ENCODE results near the gene RBBP7.

RBBP7 gene

GRCh38 chrX:16870095-16870861 lies at the start of gene RBBP7:
TSS of gene RBBP7 (minus strand) at chrX:16870362. CDS start at chrX:16870053, 309 bp downstream.
- DNase-seq = peak; percentile 95 to 97

- no peak for DNase-seq
Measured at GRCh38 chrX:16918979-16919378, 48.8 kb upstream of the RBBP7 start.

- DNase-seq = no peak
Measured at GRCh38 chrX:16917120-16917519, 47.0 kb upstream of the RBBP7 start.

- no peak for DNase-seq
Measured at GRCh38 chrX:16916561-16916960, 46.4 kb upstream of the RBBP7 start.

- no peak for DNase-seq
Measured at GRCh38 chrX:16914058-16914457, 43.9 kb upstream of the RBBP7 start.

- no peak for DNase-seq
Measured at GRCh38 chrX:16910376-16910775, 40.2 kb upstream of the RBBP7 start.

GRCh38 chrX:16903274-16904022 lies 33.3 kb upstream of the RBBP7 start:
- DNase-seq = no peak

GRCh38 chrX:16897445-16897844 lies 27.3 kb upstream of the RBBP7 start:
- DNase-seq = no peak

GRCh38 chrX:16892504-16893362 lies 22.6 kb upstream of the RBBP7 start:
- peak; percentile 71 to 73 for DNase-seq

GRCh38 chrX:16885628-16886027 lies 15.5 kb upstream of the RBBP7 start:
- no peak for DNase-seq

GRCh38 chrX:16883487-16883804 lies 13.3 kb upstream of the RBBP7 start:
- DNase-seq = no peak

GRCh38 chrX:16882702-16883486 lies 12.7 kb upstream of the RBBP7 start:
- DNase-seq = peak; percentile 81 to 84

GRCh38 chrX:16882169-16882568 lies 12.0 kb upstream of the RBBP7 start:
- no peak for DNase-seq

GRCh38 chrX:16876696-16877095 lies 6.5 kb upstream of the RBBP7 start:
- DNase-seq = no peak

- DNase-seq = no peak
Measured at GRCh38 chrX:16874458-16875095, 4.4 kb upstream of the RBBP7 start.

- no peak for DNase-seq
Measured at GRCh38 chrX:16873106-16873505, 2.9 kb upstream of the RBBP7 start.

GRCh38 chrX:16870862-16871815 lies 977 bp upstream of the RBBP7 start:
- no peak for DNase-seq

GRCh38 chrX:16869393-16870094 lies 618 bp downstream of the RBBP7 start:
- peak; percentile 41 to 67 for DNase-seq

- DNase-seq = no peak
Measured at GRCh38 chrX:16868920-16869319, 1.2 kb downstream of the RBBP7 start.

GRCh38 chrX:16867947-16868346 lies 2.2 kb downstream of the RBBP7 start:
- DNase-seq = no peak

Measured in activated T-cell treated with anti-CD3 and anti-CD28 coated beads, Interleukin-2, amount 50 U/mL, for 48 hours (primary cell).